Stimulated activated CD4-positive, alpha-beta T cell treated with anti-CD3 and anti-CD28 coated beads, TNF-alpha, amount 100 ng/mL, for 24 hours (primary cell): ENCODE results near the gene TRIM45.
"Not testable (repeated sequence)": the region's sequence is repeated elsewhere in the genome, so short reads cannot be mapped to it uniquely, and the experiment has no call there.

Experiments
- DNase-seq, 3 experiments: peaks; one replicate each; pipeline ENCODE4 v3.0.0-alpha.2; 2020; ENCODE audit warnings: low read depth in 3 of 3

Gene TRIM45

DNA sequence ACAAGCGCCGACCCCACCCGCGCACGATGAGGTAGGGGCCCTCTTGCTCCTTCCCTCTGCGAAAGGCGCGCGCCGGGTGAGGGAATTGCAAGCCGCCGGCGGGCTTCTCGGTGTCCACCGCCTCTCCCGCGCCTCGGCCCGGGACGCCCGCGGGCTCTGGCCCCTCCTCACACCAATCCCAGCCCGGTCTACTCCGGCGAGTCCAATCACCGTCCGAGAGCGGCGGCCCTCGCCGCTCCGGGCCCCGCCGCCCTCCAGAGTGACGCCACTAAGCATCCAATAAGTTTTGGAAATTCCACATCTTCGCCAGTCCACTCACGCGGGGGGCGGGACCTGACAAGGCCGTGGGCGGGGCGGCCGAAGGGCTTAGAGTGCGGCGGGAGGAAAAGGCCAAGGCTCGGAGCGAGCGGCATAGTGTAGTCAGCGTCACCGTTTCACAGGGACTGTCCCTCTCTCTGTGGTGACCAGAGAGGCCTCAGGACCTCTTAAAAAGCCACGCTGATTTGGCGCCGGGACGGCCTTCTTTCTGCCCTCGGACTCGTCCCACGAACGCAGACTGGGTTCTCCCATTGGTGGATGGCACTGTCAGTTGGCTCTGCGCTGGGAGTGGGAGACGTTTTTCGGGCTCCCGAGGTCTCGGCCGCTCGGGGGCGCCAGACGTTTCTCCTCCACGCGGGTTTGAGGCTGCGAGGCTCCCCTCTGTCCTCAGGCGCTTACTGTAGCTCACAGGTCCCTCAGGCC is at the start of gene TRIM45:
Gene TRIM45, minus strand, starts transcription at position 161 of the 741 bp plus-strand sequence. CDS start 548 bp downstream, outside the sequence.
- peak; percentile 56 to 84 (median 61) for DNase-seq

- no peak for DNase-seq
Observed at GRCh38 chr1:117169871-117170596, 48.5 kb upstream of the TRIM45 start.

DNA sequence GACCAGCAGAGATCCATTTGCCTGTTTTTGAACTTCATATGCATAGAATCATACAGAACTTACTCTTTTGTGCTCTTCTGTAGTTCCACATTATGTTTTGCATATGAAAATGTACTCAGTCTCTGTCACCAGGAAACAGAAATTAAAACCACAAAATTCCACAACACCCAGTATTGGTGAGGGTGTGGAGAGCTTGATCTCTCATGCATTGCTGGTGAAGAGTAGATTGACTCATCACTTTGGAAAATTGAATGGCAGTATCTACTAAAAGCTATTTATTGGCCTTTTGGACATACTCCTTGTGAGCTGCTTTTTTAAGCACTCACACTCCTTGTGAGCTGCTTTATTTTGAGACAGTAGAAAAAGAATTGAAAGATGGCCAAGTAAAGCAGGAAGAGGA is 45.9 kb upstream of the TRIM45 start:
- no peak for DNase-seq

DNA sequence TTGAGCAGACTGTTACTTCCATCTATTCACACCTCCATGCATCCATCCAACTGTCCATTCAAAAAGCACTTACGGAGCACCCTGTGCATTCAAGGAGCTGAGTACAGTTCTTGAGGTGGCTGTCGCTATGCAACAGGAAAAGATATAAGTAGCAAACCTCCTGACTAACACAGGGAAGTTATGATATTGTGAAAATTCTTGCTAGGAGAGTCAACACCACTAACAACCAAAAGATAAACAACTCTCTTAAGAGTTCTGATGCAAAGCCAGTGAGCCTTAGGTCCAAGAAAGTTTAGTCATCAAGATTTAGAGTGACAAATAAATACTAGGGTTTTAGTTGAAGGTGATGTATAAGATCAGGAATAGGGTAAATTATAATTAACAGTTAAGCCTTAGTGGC is 44.5 kb upstream of the TRIM45 start:
- DNase-seq, result no peak

DNA sequence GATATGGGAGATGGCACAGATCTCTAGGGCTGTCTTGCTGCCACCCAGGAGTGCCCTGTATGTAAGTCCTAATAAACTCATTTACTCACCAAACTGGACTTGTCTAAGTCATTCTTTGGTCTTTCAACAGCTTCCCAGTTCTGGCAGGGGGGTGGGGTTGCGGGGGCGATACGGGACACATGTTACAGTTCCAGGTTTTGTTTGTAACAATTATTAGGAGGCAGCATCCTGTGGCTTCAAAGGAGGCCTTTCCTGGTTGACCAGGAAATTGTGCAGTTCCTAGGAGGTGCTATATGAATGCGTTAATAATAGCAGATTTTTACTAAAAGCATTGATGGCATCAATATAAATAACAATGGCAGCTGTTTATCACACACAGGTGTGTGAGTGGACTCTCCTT is 42.7 kb upstream of the TRIM45 start:
- no peak for DNase-seq

- no peak for DNase-seq
Observed at GRCh38 chr1:117162816-117163215, 41.3 kb upstream of the TRIM45 start.

- no peak for DNase-seq
Observed at GRCh38 chr1:117161887-117162286, 40.3 kb upstream of the TRIM45 start.

DNA sequence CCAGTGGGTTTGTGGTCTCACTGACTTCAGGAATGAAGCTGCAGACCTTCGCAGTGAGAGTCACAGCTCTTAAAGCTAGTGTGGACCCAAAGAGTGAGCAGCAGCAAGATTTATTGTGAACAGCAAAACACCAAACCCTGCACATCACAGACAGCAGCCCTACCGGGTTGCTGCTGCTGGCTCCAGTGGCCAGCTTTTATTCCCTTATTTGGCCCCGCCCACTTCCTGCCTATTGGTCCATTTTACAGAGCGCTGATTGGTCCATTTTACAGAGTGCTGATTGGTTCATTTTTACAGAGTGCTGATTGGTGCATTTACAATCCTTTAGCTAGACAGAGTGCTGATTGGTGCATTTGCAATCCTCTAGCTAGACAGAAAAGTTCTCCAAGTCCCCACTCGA is 29.8 kb upstream of the TRIM45 start:
- not testable (repeated sequence) for DNase-seq

GRCh38 chr1:117150316-117150715 is 28.8 kb upstream of the TRIM45 start:
- DNase-seq, result no peak

DNA sequence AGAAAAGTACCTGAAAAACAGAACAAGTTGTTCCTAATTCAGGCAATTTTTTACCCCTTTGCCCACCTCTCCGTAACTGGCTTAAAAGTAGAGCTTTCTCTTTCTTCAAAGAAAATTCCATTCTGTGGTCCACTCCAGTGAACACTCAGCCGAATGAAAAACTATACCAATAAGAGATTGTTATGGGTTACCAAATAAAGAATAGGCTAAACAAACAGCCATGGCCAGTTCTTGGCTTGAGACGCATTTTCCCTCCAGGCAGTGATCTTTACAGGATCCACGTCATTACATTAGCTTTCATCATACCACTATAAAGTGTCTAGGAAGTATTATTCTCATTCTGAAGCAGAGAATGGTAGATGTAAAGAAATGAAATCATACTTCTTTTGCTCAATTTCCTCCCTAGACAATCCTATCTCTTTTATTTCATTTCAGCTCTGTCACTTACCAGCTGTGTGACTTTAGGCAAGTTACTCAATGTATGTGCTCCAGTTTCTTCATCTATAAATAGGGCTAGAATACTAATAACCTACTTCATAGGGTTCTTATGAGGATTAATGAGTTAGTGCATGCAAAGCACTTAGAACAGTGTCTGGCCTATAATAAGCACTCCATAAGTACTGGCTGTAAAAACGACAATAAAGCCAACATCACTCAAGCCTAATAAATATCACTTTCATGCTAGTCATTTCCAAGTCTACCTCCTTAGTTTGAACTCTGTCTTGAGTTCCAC is 26.5 kb upstream of the TRIM45 start:
- no peak for DNase-seq

DNA sequence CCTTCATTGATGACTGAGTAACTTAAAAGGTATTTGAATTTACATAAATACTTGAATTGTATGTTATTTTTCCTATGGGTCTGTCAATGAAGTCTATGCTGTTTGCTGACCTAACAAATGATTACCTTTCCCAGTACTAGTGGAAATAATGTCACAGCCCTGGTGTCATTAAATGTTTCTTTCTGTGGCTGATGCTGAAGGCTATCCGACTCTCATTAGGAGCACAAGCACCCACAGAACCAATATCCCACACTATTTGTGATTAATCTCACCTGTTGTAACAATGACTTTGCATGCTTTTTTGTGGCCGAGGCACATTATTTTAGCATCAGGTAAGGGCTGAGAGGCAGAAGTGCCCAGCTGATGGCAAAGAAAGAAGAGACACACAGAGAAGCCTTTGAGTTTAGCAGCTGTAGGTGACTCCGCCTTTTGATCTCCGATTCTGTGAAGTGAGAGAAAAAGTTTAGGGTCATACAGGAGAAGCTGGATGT is 25.8 kb upstream of the TRIM45 start:
- no peak for DNase-seq

- no peak for DNase-seq
Observed at GRCh38 chr1:117146575-117147340, 25.2 kb upstream of the TRIM45 start.

- DNase-seq, result no peak
Observed at GRCh38 chr1:117146072-117146471, 24.5 kb upstream of the TRIM45 start.

DNA sequence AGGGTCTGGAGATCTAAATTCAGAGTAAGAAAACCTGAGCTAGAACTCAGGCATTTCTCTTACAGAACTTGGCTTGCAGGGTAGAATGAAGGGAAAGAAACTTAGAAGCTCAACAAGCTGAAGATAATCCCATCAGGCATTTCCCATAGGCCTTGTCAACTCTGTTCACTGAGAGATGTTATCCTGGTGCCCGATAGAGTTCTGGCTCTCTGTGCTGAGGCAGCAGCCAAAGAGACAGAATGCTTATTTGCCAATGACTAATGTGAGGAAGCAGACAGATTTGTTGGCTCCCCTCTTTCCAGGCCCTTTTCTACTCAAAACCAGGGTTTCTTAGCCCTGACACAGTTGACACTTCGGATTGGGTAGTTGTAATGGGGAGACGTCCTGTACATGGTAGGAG is 22.3 kb upstream of the TRIM45 start:
- no peak for DNase-seq

- no peak for DNase-seq
Observed at GRCh38 chr1:117143172-117143571, 21.6 kb upstream of the TRIM45 start.

GRCh38 chr1:117142200-117142599 is 20.7 kb upstream of the TRIM45 start:
- DNase-seq, result no peak

GRCh38 chr1:117138561-117138960 is 17.0 kb upstream of the TRIM45 start:
- DNase-seq, result no peak

GRCh38 chr1:117138106-117138505 is 16.6 kb upstream of the TRIM45 start:
- DNase-seq, result no peak

GRCh38 chr1:117137281-117137855 is 15.8 kb upstream of the TRIM45 start:
- no peak for DNase-seq

GRCh38 chr1:117136749-117137148 is 15.2 kb upstream of the TRIM45 start:
- DNase-seq, result no peak

GRCh38 chr1:117135329-117135728 is 13.8 kb upstream of the TRIM45 start:
- DNase-seq, result no peak
